HG03025 (cell line): Measurements from ENCODE around the gene ZFHX3.

Experiments used
- ATAC-seq: cut with Tn5 transposase; IDR thresholded peaks from one replicate; pipeline ENCODE4 v1.9.1; 2021; ENCODE audit warnings: mild to moderate bottlenecking, moderate library complexity; ENCODE audit not compliant: unreplicated experiment, low FRiP score

The ZFHX3 gene

DNA sequence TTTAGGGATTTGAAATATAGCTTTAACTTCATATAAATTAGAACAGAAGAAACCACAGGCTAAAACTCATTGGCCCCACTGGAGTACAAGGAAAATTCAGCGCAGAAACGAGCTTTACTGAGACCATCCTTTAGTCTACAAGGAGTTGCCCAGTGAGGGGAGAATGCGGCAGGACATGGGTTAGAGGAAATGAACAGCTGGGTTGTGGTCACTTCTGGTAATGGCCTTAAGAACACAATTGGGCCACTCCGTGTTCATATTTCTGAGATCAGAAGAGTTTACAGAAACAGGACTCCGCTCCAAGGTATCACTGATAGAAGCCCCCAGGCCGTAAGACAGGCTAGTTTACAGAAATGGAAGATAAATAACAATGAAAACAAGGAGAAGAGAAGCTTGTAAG, 188.3 kb downstream of the ZFHX3 start:
- no peak for ATAC-seq

GRCh38 chr16:72858665-72859493, 189.0 kb downstream of the ZFHX3 start:
- ATAC-seq, result no peak

GRCh38 chr16:72857834-72858664, 189.9 kb downstream of the ZFHX3 start:
- no peak for ATAC-seq

DNA sequence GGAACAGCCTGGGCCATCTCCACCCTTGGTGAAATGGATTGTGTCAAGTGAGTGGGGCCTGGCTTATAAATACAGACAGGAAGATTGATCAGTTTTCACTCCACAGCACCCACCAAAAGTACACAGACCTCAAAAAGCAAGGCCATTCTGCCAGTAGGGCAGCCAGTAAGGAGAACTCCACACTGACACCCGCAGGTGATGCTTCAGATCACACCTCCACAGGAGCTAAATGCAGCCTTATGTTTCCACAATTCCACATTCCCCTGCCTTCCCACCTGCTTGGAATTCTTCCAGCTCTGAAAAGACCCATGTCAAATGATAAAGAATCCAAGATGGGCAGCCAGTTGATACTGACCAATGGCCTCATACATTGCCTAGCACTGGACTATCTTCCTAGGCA, 191.1 kb downstream of the ZFHX3 start:
- ATAC-seq, result no peak

GRCh38 chr16:72854267-72854959, 193.5 kb downstream of the ZFHX3 start:
- ATAC-seq, result no peak

- no peak for ATAC-seq
These were observed 194.2 kb downstream of the ZFHX3 start for GRCh38 chr16:72853575-72854266.

- ATAC-seq, result no peak
These were observed 195.5 kb downstream of the ZFHX3 start for GRCh38 chr16:72852421-72852820.

GRCh38 chr16:72850853-72851252, 197.1 kb downstream of the ZFHX3 start:
- no peak for ATAC-seq

- ATAC-seq, result no peak
These were observed 197.9 kb downstream of the ZFHX3 start for GRCh38 chr16:72850021-72850420.

DNA sequence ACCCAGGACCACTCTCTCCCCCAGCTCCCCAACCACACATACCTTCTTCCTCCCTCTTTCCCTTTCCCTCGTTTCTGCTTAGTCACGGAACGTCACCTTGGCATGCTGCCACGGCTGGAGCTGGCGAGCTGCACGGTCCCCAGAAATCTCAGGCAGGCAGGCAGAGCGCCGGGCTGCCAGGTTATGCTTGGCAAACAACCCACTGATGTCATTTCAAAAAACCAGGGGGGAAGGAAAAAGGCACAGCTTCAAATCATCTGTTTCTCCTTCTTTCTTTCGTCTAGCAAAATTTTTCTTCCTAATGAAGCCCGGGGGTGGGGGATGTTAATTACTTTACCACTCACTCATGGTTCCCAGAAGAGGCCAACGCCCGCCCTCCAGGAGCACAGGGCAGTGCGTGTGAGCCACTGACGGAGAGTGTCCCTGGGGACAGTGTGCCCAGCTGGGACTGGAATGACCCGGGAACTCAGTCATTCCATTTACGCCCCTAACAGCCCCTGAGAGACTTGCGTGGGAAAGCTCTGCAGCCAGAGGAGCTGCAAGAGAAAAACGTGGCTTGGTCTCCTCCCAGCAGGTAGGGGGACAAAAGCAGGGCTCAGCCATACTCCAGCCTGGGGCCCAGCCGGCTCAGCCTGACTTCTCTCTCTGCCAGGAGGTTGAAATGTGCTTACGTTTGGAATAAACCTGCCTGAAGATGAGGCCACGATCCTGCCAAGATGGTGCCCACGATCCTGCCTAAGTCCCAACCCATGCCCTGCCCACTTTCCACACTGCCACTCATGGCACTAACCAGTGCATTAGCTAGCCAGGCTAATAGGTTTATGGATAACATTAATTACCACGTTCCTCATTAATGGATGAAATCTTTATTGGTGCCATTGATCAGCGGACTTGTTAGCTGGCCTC, 198.9 kb downstream of the ZFHX3 start:
- ATAC-seq, result no peak

- no peak for ATAC-seq
These were observed 199.9 kb downstream of the ZFHX3 start for GRCh38 chr16:72848028-72848400.

DNA sequence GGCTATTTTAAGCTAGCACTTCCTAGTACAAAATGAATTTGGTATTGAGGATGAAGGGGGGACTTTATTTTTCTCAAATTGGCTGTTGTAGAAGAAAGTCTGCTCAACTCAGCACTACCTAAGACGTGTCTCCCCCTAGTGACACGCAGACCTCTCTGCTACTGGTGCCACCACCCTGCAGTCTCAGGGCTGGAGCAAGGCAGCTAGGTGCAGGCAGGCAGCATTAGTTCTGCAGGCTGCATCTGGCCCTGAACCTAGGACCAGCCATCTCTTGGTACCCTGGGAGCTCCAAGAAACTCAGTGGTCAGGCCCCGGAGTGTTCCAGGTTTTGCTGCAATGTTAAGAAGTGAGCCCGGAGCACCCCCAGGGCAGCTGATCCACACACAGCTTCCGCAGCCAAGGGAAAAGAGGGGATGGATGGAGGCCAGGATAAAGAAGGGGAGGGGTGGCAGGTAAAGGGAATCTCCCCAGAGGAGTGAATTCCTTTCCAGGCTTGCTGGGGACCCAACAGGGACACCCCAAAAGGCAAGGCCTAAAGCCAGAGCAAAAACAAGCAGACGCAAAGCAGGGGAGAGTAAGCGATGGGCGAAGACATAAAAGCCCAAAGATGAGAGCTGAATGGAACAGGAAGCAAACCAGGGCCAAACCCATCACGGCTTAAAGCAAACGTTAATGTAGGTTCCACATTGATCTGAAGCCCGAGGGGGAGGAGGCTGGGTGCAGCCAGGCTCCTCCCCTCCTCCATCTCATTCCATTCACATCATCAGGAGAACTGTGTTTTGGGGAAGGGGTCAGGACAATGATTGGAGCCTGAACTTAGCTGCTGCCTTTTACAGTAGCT, 200.5 kb downstream of the ZFHX3 start:
- ATAC-seq, result no peak

- no peak for ATAC-seq
These were observed 201.3 kb downstream of the ZFHX3 start for GRCh38 chr16:72846594-72846993.

DNA sequence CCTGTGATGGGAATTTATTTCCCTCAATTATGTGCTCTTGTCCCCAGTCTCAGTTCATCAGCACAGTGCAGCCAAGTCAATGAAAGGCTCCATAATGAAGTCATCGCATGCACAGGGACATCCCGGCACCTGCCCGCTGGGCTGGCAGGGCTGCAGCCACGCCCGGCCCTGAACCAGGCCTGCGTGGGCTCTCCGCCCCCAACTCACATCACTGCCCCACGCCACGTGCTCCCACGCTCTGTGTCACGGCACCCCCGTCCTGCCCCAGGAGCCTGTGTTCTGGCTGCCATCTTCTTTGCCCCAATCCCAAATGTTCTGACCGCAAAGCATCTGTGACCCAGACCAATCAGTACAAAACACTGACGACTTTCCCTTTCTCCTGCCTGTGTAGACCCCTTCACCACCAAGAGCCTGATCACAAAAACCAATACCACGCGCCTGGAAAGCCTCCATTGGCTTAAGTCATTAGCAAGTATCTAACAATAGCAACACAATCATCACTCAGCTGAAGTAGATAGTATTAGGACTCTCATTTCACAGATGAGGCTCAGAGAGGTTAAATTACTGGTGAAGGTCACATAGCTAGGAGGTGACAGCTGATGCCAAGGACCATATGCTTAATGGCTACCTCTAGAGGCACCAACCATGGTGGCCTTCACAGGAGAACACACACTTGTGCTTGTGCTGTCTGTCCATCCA, 202.5 kb downstream of the ZFHX3 start:
- no peak for ATAC-seq

- no peak for ATAC-seq
These were observed 203.6 kb downstream of the ZFHX3 start for GRCh38 chr16:72844225-72844920.

GRCh38 chr16:72841506-72841905, 206.4 kb downstream of the ZFHX3 start:
- no peak for ATAC-seq

- ATAC-seq, result no peak
These were observed 207.1 kb downstream of the ZFHX3 start for GRCh38 chr16:72840631-72841381.
